ENCODE measurements around the gene CNTNAP2.
"Not testable (repeated sequence)": the region's sequence is repeated elsewhere in the genome, so short reads cannot be mapped to it uniquely, and the experiment has no call there.

CNTNAP2 gene

DNA sequence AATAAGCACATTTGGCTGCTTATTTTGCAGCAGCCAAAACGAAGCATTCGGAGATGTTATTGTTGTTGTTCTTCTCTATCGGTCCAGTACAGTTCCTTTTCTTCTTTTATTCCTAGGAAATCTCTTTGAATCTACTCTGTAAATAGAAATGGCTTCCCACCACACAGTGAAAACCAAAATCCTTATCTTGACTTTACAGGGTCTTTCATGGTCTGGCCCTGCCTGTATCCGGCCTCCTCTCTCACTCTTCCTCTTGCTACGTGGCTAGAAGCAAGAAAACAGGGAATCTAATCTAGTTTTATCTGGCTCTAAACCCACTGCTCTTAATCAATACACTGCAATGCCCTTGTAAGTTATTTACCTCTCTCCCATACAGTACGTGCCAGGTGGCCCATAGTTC lies 1547.9 kb downstream of the CNTNAP2 start:
- in situ Hi-C loops (cut with HindIII; ENCODE audit: low sequenced_read_pairs) = no loop called here

DNA sequence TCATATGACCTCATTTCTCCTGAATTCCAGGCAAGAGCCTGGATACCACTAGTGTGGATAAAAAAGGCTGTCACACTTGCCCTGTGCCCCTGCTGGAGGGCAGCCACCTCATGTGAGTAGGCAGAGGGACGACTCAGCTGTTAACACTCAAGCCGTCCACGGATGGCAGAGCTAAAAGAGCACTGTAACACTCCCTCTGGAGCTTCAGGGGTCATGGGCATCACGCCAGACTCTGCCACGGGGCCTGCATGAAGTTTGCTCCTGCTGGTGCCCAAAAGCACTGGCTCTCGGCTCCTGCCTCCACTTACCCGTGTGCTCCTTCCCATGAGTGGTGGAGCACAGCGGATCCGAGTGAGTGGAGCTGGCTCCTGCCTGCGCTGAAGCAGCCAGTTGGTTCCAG lies 1554.2 kb downstream of the CNTNAP2 start:
- in situ Hi-C loops (cut with HindIII; ENCODE audit: low sequenced_read_pairs) = no loop called here

DNA sequence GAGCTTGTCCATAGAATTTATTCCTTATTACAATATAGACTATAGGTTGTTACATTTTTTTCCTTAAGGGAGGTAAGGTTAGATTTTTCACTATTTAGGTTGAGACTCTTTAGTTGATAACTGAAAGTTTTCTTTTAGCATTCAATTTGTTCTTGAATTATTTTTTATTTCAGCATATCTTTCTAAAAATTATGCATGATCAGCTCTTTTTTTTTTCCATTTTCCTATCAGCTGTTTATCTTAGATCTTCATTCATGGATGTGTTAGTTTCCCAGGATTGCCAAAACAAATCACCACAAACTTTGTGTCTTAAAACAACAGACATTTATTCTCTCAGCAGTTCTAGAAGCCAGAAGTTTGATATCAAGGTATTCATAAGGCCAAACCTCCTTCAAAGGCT lies 1558.1 kb downstream of the CNTNAP2 start:
- in situ Hi-C loops (cut with HindIII; ENCODE audit: low sequenced_read_pairs) = no loop called here

DNA sequence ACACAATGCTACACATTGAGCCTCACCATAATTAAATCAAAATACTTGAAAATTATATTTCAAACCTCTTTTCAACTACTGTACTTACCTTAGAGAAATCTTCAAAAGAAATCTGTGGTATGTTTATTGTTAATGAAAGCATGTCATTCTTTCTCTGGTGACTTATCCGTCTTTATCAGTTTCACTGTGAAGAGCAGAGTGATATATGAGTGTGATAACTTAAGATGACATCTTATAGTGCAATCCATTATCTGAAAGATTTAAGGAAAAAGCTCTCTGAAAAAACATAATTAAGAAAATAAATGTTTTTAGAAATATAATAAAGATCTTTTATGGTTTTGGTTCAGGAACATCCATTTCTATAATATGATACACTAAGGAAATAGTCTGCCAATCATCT lies 1562.3 kb downstream of the CNTNAP2 start:
- in situ Hi-C loops (cut with HindIII; ENCODE audit: low sequenced_read_pairs) = no loop called here

DNA sequence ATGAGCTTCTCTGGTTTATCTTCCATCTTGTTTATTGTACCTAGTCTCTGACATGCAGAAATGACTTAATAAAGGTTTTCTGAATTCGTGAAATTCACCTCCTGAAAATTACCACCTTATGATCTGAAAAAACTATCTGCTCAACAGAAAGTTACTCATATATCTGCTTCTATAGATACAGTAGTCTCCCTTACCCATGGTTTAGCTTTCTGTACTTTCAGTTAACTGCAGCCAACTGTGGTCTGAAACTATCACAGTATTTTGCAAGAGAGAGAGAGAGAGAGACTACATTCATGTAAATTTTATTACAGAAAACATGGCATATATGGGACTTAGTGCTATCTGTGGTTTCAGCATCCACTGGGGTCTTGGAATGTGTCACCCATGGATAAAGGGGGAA lies 1564.9 kb downstream of the CNTNAP2 start:
- in situ Hi-C loops (cut with HindIII; ENCODE audit: low sequenced_read_pairs) = loop anchor here (5.0 kb wide), 1 partner anchor 39 kb away; no protein-coding TSS in a partner anchor

DNA sequence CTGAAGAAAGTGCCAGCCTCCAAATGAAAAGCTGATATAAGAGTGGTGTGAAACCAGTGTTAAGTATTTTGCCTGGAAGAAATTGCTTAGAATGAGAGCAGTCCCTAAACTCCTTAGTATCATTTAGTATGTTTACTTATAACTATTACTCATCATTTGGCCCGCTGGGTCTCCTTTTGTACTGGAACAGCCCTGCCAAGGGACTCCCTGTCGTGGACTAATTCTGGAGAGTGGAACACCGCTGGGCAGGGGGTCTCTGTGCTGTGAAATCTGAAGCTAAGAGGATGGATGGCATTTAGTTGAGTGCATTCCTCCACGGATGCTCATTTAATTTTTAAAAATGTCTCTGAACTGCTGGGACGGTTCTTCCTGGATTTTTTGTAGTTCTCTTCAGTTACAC lies 1584.1 kb downstream of the CNTNAP2 start:
- in situ Hi-C loops (cut with HindIII; ENCODE audit: low sequenced_read_pairs) = no loop called here

DNA sequence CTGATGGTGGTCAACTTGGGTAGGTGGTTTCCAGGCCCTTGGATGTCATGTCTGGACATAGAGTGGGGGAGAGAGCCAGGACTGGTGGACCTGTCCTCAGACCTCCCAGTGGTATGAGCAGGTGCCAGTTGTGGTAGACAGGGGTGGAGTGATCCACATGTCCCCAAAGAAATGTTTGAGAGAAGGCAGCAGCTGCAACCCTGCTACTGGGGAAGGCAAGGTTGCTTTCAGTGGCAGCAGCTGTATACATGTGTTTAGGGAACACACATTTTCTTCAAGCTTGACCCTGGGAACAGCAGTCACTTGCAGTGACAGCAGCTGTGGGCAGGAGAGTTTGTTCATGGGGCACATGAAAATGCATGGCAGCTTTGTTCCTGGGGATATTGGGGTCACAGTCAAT lies 1591.3 kb downstream of the CNTNAP2 start:
- in situ Hi-C loops (cut with HindIII; ENCODE audit: low sequenced_read_pairs) = no loop called here

DNA sequence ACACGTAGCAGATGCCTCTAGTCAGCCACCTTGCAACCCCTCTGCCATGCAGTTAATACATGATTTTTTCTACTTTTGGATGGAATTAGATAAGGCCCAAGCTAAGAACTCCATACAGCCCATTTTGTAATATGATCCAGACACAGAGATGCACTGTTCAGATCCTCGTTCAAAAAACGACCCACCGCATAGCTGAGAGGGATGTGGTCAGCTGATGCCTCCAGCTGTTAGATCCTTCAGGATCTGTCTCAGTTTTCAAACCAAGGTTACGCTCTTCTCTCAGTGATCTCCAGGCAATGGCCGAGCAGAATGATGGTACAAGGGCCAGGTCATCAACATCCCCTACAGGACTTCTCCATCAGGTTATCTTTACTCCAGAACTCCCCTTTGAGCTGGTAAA lies 1592.3 kb downstream of the CNTNAP2 start:
- in situ Hi-C loops (cut with HindIII; ENCODE audit: low sequenced_read_pairs) = no loop called here

DNA sequence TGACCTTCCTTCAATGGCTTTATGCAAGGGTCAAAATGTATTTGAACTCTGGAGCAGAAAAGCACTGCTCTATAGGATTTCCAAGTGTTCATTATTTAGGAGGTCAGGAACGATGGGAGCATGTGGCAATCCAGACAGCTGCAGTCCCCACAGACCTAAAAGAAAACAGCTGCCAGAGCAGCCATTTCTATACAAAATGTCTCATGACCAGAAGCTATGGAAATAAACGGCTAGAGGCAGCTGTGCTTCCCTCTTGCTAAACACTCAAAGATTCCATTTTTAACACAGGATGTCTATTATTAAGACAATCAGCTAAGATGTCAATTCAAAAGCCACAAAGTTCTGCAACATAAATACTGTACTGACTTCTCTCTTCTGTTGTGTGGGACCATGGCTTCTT lies 1594.8 kb downstream of the CNTNAP2 start:
- in situ Hi-C loops (cut with HindIII; ENCODE audit: low sequenced_read_pairs) = no loop called here

DNA sequence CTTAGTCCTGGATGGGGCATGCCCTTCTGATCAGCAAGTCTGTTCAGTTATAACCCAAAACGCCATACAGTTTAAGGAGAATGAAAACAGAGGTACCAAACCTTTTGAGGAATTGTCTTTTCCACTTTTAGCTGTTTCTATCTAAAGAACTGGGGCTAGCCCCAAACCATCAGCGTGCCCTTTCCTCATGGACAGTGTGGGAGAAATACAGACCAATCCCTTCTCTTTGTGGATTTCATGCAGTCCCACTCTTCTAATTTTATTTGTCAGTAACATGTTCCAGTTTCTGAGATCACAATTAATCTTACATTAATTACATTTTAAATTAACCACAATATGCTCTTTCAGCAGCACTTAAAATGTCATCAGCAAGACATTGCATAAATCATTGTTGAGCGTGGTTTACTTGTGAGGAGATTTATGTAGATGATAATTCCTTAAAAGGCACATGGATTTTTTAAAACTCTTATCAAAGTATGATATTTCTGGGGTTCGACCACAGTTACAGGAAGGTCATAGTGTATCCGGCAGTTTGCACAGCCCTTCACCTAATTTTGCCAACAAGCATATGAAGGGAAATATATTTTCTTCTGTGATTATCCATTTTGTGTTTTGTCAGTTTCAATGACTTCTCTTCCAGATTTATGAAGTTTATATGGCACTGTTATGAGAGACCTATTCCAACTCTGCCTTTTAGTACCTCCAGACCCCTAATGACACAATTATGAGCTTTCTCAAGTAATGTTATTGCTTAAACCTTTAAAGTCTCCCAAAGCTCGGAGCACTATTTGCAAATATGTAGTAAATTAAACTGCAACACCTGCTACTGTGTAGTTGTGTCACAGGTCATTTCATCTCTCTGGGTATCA lies 1605.6 kb downstream of the CNTNAP2 start:
- in situ Hi-C loops (cut with HindIII; ENCODE audit: low sequenced_read_pairs) = no loop called here

DNA sequence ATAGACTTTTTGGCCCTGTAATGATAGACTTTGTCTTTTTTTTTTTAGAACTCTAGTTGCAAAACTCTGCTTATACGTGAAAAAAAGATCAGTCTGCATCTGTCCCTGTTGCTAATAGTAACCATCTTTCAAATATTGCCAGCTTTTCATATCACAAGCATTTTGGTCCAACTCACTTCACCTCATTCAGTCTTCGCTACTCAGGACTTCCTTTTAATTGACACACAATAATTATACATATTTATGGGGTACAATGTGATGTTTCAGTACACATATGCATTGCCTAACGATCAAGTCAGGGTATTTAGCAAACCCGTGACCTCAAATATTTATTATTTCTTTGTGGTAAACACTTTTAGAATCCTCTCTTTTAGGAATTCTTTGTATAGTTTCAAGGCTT lies 1606.9 kb downstream of the CNTNAP2 start:
- in situ Hi-C loops (cut with HindIII; ENCODE audit: low sequenced_read_pairs) = no loop called here

DNA sequence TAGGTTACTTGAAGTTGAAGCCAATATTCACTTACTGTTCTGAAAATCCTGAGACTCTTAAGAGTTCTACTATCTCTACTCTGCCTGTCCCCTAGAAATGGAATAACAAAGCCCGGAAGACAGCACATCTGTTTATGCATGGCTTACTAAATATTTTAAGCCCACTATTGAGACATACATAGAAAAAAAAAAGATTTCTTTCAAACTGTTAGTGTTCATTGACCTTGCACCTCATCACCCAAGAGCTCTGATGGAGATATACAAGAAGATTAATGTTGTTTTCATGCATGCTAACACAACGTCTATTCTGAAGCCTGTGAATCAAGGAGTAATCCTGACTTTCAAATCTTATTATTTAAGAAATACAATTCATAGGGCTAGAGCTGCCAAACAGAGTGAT lies 1614.7 kb downstream of the CNTNAP2 start:
- in situ Hi-C loops (cut with HindIII; ENCODE audit: low sequenced_read_pairs) = no loop called here

DNA sequence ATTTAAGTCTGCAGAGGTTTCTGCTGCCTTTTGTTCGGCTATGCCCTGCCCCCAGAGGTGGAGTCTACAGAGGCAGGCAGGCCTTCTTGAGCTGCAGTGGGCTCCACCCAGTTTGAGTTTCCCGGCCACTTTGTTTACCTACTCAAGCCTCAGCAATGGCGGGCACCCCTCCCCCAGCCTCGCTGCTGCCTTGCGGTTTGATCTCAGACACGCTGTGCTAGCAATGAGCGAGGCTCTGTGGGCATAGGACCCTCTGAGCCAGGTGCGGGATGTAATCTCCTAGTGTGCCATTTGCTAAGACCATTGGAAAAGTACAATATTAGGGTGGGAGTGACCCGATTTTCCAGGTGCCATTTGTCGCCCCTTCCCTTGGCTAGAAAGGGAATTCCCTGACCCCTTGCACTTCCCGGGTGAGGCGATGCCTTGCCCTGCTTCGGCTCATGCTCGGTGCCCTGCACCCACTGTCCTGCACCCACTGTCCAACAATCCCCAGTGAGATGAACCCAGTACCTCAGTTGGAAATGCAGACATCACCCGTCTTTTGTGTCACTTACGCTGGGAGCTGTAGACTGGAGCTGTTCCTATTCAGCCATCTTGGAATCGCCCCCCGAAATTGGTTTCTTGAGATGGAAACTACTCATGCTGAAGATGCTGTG lies 1621.1 kb downstream of the CNTNAP2 start:
- in situ Hi-C loops (cut with HindIII; ENCODE audit: low sequenced_read_pairs) = not testable (repeated sequence)

DNA sequence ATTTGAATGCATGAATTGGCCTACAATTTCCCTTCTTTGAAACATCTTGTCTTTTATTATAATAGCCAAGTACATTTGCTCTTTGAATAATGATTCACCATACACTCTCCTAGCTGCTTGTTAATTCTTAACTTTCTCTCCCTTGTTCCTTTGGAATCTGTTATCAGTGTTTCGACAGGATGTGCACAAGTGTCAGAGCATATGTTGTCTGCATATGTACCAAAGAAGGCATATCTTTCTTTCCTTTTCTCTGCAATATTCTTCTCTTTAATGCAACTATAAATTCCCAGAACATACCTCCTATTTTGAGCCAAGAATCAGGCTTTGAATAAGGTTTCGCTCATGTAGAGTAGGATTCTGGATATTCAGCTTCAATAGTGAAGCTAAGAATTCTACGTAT lies 1625.7 kb downstream of the CNTNAP2 start:
- in situ Hi-C loops (cut with HindIII; ENCODE audit: low sequenced_read_pairs) = no loop called here

DNA sequence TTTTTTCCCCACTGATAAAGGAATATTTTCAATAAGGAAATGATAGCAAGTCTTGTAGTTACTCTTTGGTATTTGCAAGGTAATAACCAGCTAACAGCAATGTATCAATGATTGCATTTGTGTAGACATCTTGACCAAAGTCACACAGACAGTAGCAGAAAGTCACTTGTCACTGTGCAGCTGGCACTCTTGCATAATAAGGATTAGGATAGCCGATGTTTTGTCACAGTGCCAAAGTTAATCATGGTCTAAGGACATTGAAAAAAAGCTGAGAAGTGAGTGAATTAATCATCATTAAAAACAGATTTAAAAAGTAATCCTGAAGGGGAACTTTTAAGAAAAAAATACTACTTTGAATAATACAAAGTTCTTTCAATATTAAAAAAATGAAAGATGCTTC lies 1639.7 kb downstream of the CNTNAP2 start:
- in situ Hi-C loops (cut with HindIII; ENCODE audit: low sequenced_read_pairs) = no loop called here

DNA sequence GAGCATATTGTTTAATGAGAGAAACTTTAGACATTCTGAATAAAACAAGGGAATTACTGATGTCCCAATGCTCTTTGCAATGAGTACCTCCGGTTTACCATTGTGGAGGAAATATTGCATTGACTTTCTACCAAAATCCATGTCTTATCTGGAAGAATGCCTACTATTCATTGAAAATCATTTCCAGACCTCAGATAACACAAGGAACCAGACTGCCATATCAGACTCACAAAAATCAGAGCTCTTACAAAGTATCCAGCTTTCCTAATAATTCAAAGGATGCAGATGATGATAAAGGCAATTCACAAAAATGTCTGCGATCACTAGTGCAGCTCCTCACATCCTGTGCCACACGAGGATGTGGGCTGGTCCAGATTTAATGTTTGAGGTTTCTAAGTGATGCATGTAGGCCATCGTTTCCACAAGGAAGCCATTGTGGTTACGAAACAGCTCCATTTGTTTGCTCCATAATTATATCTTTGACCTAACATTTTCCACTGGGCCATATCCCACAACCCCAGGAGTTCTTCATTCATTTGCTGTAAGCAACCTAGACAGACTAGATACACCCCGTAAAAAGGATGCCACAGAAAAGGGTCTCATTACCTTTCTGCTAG lies 1642.8 kb downstream of the CNTNAP2 start:
- in situ Hi-C loops (cut with HindIII; ENCODE audit: low sequenced_read_pairs) = no loop called here

DNA sequence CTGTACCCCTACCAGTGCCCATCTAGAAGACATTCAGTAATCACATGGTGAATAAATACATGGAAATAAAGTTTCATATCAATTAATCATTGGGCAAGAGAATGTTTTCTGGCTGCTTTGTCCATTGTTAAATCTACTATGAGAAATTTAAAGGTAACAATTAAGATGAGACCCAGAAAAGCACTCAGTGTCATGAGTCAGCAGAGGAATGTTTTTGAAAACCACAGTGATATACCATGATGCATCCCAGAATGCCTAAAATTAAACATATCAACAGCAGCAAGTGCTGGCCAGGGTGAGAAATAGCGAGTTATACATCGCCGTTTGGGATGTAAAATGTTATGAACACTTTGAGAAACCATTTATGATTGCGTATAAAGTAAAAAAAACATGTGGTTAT lies 1648.7 kb downstream of the CNTNAP2 start:
- in situ Hi-C loops (cut with HindIII; ENCODE audit: low sequenced_read_pairs) = no loop called here

DNA sequence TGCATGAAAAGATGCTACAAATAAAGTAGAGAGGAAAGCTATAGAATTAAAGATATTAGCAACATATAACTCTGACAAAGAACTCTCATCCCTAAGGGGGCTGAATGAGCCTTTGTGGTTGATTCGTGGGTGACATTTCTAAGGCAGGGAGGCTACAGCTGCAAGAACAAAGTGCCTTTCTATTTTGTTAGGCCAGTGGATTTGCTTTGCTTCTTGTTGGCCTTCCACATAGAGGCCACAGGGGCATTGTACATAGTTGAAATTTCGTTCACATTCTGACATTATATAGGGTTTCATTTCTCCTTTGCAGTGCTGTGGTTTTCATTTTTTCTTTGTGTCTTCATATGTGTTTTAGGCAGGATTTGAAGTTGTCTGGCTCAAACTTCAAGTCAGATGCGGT lies 1654.7 kb downstream of the CNTNAP2 start:
- in situ Hi-C loops (cut with HindIII; ENCODE audit: low sequenced_read_pairs) = no loop called here

DNA sequence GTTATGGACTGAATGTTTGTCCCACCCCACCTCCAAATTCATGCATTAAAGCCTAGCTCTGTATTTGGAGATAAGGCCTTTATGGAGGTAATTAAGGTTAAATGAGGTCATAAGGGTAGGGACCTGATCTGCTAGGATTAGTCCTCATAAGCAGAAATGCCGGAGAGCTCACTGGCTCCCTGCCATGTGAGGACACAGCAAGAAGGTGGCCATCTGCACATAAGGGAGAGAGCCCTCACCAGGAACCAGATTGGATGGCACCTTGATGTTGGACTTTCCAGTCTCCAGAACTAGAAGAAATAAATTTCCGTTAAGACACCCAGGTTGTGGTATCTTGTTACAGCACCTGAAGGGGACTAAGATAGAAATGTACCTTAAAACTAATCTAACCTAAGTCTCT lies 1657.9 kb downstream of the CNTNAP2 start:
- in situ Hi-C loops (cut with HindIII; ENCODE audit: low sequenced_read_pairs) = no loop called here

DNA sequence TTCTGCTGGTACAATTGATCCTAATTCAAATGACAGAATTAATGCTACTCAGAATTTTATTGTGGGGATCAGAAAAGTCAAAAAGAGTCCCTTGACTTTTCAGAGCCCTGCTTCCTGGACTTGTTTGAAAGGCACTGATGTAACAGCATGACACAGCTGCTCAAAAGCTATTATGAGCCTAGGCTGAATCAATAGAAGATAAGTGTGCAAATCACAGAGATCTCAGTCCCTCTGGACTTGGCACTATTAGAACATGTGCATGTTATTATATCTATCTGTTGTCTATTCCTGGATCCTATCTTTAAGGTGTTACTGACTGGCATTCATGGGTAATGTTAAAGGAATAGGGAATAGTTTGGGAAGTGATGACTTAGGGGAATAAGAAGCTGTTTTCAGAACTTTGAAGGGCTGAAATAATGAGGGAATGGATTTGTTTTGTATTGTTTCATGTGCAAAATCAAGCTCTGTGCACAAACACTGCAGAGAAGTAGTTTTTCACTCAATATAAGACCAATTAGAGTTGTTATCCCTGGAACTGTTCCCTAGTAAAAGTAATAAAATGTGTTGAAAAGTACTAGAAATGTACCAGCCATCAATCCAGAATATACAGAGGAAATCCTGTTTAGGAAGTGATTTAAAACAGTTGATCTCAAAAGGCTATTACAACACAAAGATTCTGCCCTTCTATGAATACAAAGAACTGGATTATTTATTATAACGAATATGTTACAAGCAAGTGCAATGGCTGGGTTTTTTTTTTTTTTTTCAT lies 1659.1 kb downstream of the CNTNAP2 start:
- in situ Hi-C loops (cut with HindIII; ENCODE audit: low sequenced_read_pairs) = no loop called here

DNA sequence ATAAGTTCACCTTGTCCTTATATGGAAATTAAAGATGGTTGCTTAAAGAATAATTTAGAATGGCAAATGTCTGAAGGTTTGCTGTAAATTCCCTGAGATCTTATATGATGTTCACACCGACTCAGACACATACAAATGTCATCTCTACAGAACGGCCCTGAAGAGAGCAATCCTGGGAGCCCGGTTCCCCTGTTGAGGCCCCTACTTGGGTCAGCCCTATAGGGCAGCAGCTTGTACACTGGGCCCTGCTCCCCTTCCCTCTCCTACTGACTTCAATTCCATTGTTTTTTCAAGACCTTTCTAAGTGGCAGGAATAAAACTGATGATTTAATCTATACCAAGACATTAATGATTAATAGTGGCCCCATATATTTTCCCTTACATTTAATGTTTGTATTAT lies 1660.7 kb downstream of the CNTNAP2 start:
- in situ Hi-C loops (cut with HindIII; ENCODE audit: low sequenced_read_pairs) = no loop called here

Measured in endothelial cell of hepatic sinusoid (primary cell).